SK-N-SH (cell line): Measurements from ENCODE around the gene NECTIN1. TPM values are rescaled to one million over a fixed set of nuclear protein-coding genes. Genes with fewer than 3 reads are reported as not detected.

ENCODE experiments used
- CTCF ChIA-PET: fragments of 300-600, 350-600 bp; formaldehyde crosslinking; extraction: SDS; loops from one replicate; lab custom pipeline; 2021; lab: Yijun Ruan, JAX
- POLR2A ChIA-PET: fragments of 350-600 bp; sonication (Branson Sonifier 250); formaldehyde crosslinking; extraction: SDS; loops from one replicate; lab custom pipeline; 2020; ENCODE audit warnings: antibody characterized with exemption, inconsistent platforms; lab: Yijun Ruan, JAX
- DNase-seq: peaks from one replicate; pipeline ENCODE4 v3.0.0; 2012
- H2AFZ ChIP-seq: fragments of 200-600 bp; sonication (generic); 2 replicates; pipeline ENCODE4 v1.8.1; 2016; ENCODE audit warnings: antibody characterized with exemption, mild to moderate bottlenecking, low read depth
- H3F3A ChIP-seq: fragments of 200-600 bp; sonication (generic); replicated peaks from 2 replicates; pipeline ENCODE3; 2016; ENCODE audit warnings: antibody characterized with exemption, mild to moderate bottlenecking; ENCODE audit not compliant: insufficient read depth
- H3K27ac ChIP-seq, 2 experiments: fragments of 200-500 bp in 1 of 2; fragments of 200-600 bp in 1 of 2; sonication (Bioruptor generic) in 1 of 2; sonication (generic), shearing (Covaris generic) in 1 of 2; 2 replicates each; pipeline versions ENCODE4 v1.5.1 to v1.6.1; 2014 to 2016; ENCODE audit warnings: low read depth in 2 of 2, inconsistent platforms in 1 of 2, low read length in 1 of 2, mild to moderate bottlenecking in 1 of 2, mixed read lengths in 1 of 2
- H3K27me3 ChIP-seq: fragments of 200-600 bp; sonication (generic), shearing (Covaris generic); 2 replicates; pipeline ENCODE4 v1.6.1; 2016; ENCODE audit warnings: mixed run types; ENCODE audit not compliant: insufficient read depth
- H3K36me3 ChIP-seq, 2 experiments: fragments of 200-500 bp in 1 of 2; fragments of 200-600 bp in 1 of 2; sonication (Bioruptor generic) in 1 of 2; sonication (generic) in 1 of 2; replicated peaks in 1 of 2; 2 replicates each; pipeline versions ENCODE3 to v1.5.1; 2014 to 2016; ENCODE audit warnings: low read length in 1 of 2, mild to moderate bottlenecking in 1 of 2; ENCODE audit not compliant: insufficient read depth in 2 of 2, control insufficient read depth in 1 of 2
- H3K4me1 ChIP-seq, 2 experiments: fragments of 200-500 bp in 1 of 2; fragments of 200-600 bp in 1 of 2; sonication (Bioruptor generic) in 1 of 2; sonication (generic), shearing (Covaris generic) in 1 of 2; 2 replicates each; pipeline versions ENCODE4 v1.5.1 to v1.6.1; 2014 to 2016; ENCODE audit warnings: low read depth in 1 of 2, low read length in 1 of 2, mixed run types in 1 of 2; ENCODE audit not compliant: insufficient read depth in 2 of 2, control insufficient read depth in 1 of 2
- H3K4me2 ChIP-seq: fragments of 200-600 bp; sonication (generic), shearing (Covaris generic); 2 replicates; pipeline ENCODE4 v1.6.1; 2017; ENCODE audit warnings: mixed run types
- H3K4me3 ChIP-seq, 2 experiments: fragments of 200-500 bp in 1 of 2; fragments of 200-600 bp in 1 of 2; sonication (Bioruptor generic) in 1 of 2; sonication (generic), shearing (Covaris generic) in 1 of 2; 2 replicates each; pipeline versions ENCODE4 v1.5.1 to v1.8.1; 2014 to 2016; ENCODE audit warnings: low read depth in 2 of 2, inconsistent platforms in 1 of 2, low read length in 1 of 2, mild to moderate bottlenecking in 1 of 2, mixed read lengths in 1 of 2, moderate library complexity in 1 of 2
- H3K79me2 ChIP-seq: fragments of 200-600 bp; sonication (generic); 2 replicates; pipeline ENCODE4 v1.8.1; 2017; ENCODE audit warnings: mild to moderate bottlenecking; ENCODE audit not compliant: insufficient read depth
- H3K9ac ChIP-seq: fragments of 200-600 bp; sonication (generic); 2 replicates; pipeline ENCODE4 v1.6.1; 2017; ENCODE audit warnings: mixed run types
- H3K9me2 ChIP-seq: fragments of 200-600 bp; sonication (generic); 2 replicates; pipeline ENCODE4 v1.6.1; 2017; ENCODE audit warnings: mixed run types
- H3K9me3 ChIP-seq: fragments of 200-600 bp; sonication (generic); 2 replicates; pipeline ENCODE4 v1.6.1; 2017; ENCODE audit warnings: mixed run types, mild to moderate bottlenecking, moderate library complexity
- H4K20me1 ChIP-seq: fragments of 200-600 bp; sonication (generic); 2 replicates; pipeline ENCODE4 v1.6.1; 2017; ENCODE audit warnings: mild to moderate bottlenecking, mixed run types; ENCODE audit not compliant: insufficient read depth
- CHD2 ChIP-seq: fragments of 150-350 bp; IDR thresholded peaks from 2 replicates; pipeline ENCODE4 v1.6.1; 2018; ENCODE audit warnings: low read length; ENCODE audit not compliant: partially characterized antibody
- EZH2phosphoT487 ChIP-seq: fragments of 200-600 bp; sonication (generic); IDR thresholded peaks from 2 replicates; pipeline ENCODE4 v1.6.1; 2017; ENCODE audit warnings: low read depth, mixed run types, mild to moderate bottlenecking, antibody characterized with exemption, moderate library complexity, borderline replicate concordance
- FOSL2 ChIP-seq: IDR thresholded peaks from 2 replicates; pipeline ENCODE4 v1.4.0; 2012; ENCODE audit warnings: low read depth, mild to moderate bottlenecking, moderate library complexity, borderline replicate concordance
- FOXJ3 ChIP-seq: sonication (generic); formaldehyde crosslinking; IDR thresholded peaks from 2 replicates; pipeline ENCODE4 v1.5.1; 2020; ENCODE audit warnings: mild to moderate bottlenecking, missing genetic modification reagents
- FOXM1 ChIP-seq: IDR thresholded peaks from 2 replicates; pipeline ENCODE4 v1.4.0; 2012; ENCODE audit warnings: low read depth, mild to moderate bottlenecking
- GABPA ChIP-seq: IDR thresholded peaks from 2 replicates; pipeline ENCODE4 v1.4.0; 2012; ENCODE audit warnings: low read depth, mild to moderate bottlenecking
- GATA2 ChIP-seq: sonication (generic); formaldehyde crosslinking; IDR thresholded peaks from 2 replicates; pipeline ENCODE4 v1.5.0; 2020; ENCODE audit warnings: mild to moderate bottlenecking, missing genetic modification reagents
- IRF3 ChIP-seq: fragments of 150-350 bp; IDR thresholded peaks from 2 replicates; pipeline ENCODE4 v1.6.1; 2016; ENCODE audit warnings: mild to moderate bottlenecking, low read depth, low read length
- JUND ChIP-seq: IDR thresholded peaks from 2 replicates; pipeline ENCODE4 v1.4.0; 2012
- NFIC ChIP-seq: IDR thresholded peaks from 2 replicates; pipeline ENCODE4 v1.4.0; 2012; ENCODE audit warnings: borderline replicate concordance
- NRF1 ChIP-seq: IDR thresholded peaks from 2 replicates; pipeline ENCODE4 v1.6.1; 2012; ENCODE audit warnings: low read depth, mild to moderate bottlenecking, low read length
- POLR2AphosphoS5 ChIP-seq: IDR thresholded peaks from 2 replicates; pipeline ENCODE4 v1.6.1; 2012; ENCODE audit warnings: low read depth, low read length
- RAD21 ChIP-seq: IDR thresholded peaks from 2 replicates; pipeline ENCODE4 v1.6.1; 2012; ENCODE audit warnings: mild to moderate bottlenecking, low read length
- TAF1 ChIP-seq: IDR thresholded peaks from 2 replicates; pipeline ENCODE4 v1.6.1; 2012; ENCODE audit warnings: low read depth, mild to moderate bottlenecking, low read length, moderate library complexity, borderline replicate concordance
- WGBS: methylation state at CpG from one replicate; pipeline ENCODE4 v1.1.6; 2017; ENCODE audit warnings: low lambda C conversion rate; 5-methylcytosine and 5-hydroxymethylcytosine counted together
- polyA plus RNA-seq, 3 experiments: library from polyadenylated mRNA; depleted of rRNA; stranded (reverse); fragments of >200 nt; gene quantifications; 2 replicates each; pipeline ENCODE4 v1.2.3, GENCODE V29; 2012

Gene NECTIN1
- polyA plus RNA-seq, 1 of the 3 experiments (the other 2 are of a cell fraction), result 9.1 TPM

- TF ChIP-seq IRF3 (no peak), RAD21 (no peak), NFIC (no peak), FOXM1 (no peak), CHD2 (no peak)
Measured at GRCh38 chr11:119678351-119678750, 50.6 kb downstream of the NECTIN1 start (continued).

GRCh38 chr11:119677840-119678239 lies 51.2 kb downstream of the NECTIN1 start:
- H3K36me3 ChIP-seq, result peaks cover 0 to 6% of the 10 kb centered on the region in 2 experiments
- H3K79me2 ChIP-seq, result no peaks in the 10 kb centered on the region; the same call in 1 of the 2 replicates
- H3F3A ChIP-seq, result no peaks in the 10 kb centered on the region
- no peak overlapping the region for H3K4me3 ChIP-seq
- ChIA-PET POLR2A (no interaction called here), CTCF (interaction anchor here (1.8 kb wide), 1 partner anchor 52 kb away, joined by 6 read pairs; the partner anchor contains the start of gene NECTIN1)
- 100% methylated on average over 4 of the region's 9 CpGs for WGBS
- H2AFZ ChIP-seq, result no peak overlapping the region
- H4K20me1 ChIP-seq, result no peaks in the 10 kb centered on the region
- TF ChIP-seq POLR2AphosphoS5 (no peak), CHD2 (no peak), JUND (no peak), NRF1 (no peak), GATA2 (CRISPR knock-in tag) (no peak), TAF1 (no peak), EZH2phosphoT487 (no peak), FOSL2 (no peak), GABPA (no peak)
- no peak overlapping the region for H3K4me2 ChIP-seq
- H3K9me3 ChIP-seq, result no peaks in the 10 kb centered on the region
- no peak for DNase-seq
- H3K27ac ChIP-seq, result no peak overlapping the region; a peak in 1 of 4 replicates
- no peaks in the 10 kb centered on the region for H3K27me3 ChIP-seq
- no peaks in the 10 kb centered on the region for H3K9me2 ChIP-seq
- peaks cover 10 to 45% of the 10 kb centered on the region in 2 experiments; a peak in 2 of 4 replicates for H3K4me1 ChIP-seq
- H3K9ac ChIP-seq, result no peak overlapping the region

- CTCF ChIA-PET, result interaction anchor here (1.1 to 7.1 kb wide), 5 partner anchors 11 to 432 kb away, joined by 3 to 44 read pairs (median 4); partner anchors contain the start of gene NECTIN1
- H3K79me2 ChIP-seq, result no peaks in the 10 kb centered on the region
- POLR2A ChIA-PET, result no interaction called here
Measured at GRCh38 chr11:119676461-119677020, 52.5 kb downstream of the NECTIN1 start.

More at GRCh38 chr11:119676461-119677020, 52.5 kb downstream of the NECTIN1 start:
- H3F3A ChIP-seq, result no peaks in the 10 kb centered on the region
- no peaks in the 10 kb centered on the region for H3K27me3 ChIP-seq
- H3K9me2 ChIP-seq, result no peaks in the 10 kb centered on the region
- DNase-seq, result no peak
- peaks cover 10 to 47% of the 10 kb centered on the region in 2 experiments; a peak in 2 of 4 replicates for H3K4me1 ChIP-seq
- H4K20me1 ChIP-seq, result no peaks in the 10 kb centered on the region
- H3K27ac ChIP-seq, result no peak overlapping the region; a peak in 1 of 4 replicates
- no peaks in the 10 kb centered on the region for H3K9me3 ChIP-seq
- H3K4me3 ChIP-seq, result no peak overlapping the region
- H3K4me2 ChIP-seq, result peak overlapping the region; percentile 57
- H2AFZ ChIP-seq, result no peak overlapping the region
- TF ChIP-seq FOXJ3 (CRISPR knock-in tag) (no peak), FOSL2 (peak; percentile 72)
- H3K36me3 ChIP-seq, result peaks cover 0 to 6% of the 10 kb centered on the region in 2 experiments
- H3K9ac ChIP-seq, result no peak overlapping the region
- WGBS, result 75% methylated on average over 10 of the region's 10 CpGs
